Mesenchymal stem cell (in vitro differentiated cells and primary cell): ENCODE results near the gene TNFRSF6B.

Source experiments
- DNase-seq: peaks from one replicate; pipeline ENCODE4 v3.0.0-alpha.2; 2013
- H2AFZ ChIP-seq: one replicate; pipeline ENCODE4 v1.6.1; 2013; ENCODE audit warnings: low read depth, mild to moderate bottlenecking, control low read depth, inconsistent platforms, low read length, moderate library complexity
- H2AK5ac ChIP-seq: 2 replicates; pipeline ENCODE4 v1.6.1; 2013; ENCODE audit warnings: low read length, moderate library complexity, mild to moderate bottlenecking, inconsistent platforms; ENCODE audit not compliant: severe bottlenecking
- H2BK120ac ChIP-seq: one replicate; pipeline ENCODE4 v1.6.1; 2013; ENCODE audit warnings: low read depth, mild to moderate bottlenecking, inconsistent platforms, low read length, moderate library complexity
- H2BK12ac ChIP-seq, 2 experiments: one replicate each; pipeline ENCODE4 v1.6.1; 2013; ENCODE audit warnings: inconsistent platforms in 2 of 2, low read length in 2 of 2, mild to moderate bottlenecking in 2 of 2, moderate library complexity in 2 of 2, control low read depth in 1 of 2
- H2BK15ac ChIP-seq: one replicate; pipeline ENCODE4 v1.6.1; 2013; ENCODE audit warnings: mild to moderate bottlenecking, low read depth, inconsistent platforms; ENCODE audit not compliant: poor library complexity, severe bottlenecking
- H2BK5ac ChIP-seq: 2 replicates; pipeline ENCODE4 v1.6.1; 2013; ENCODE audit warnings: low read depth, mild to moderate bottlenecking, low read length, control low read depth, inconsistent platforms; ENCODE audit not compliant: poor library complexity, severe bottlenecking
- H3K14ac ChIP-seq, 2 experiments: one replicate each; pipeline ENCODE4 v1.6.1; 2013; ENCODE audit warnings: inconsistent platforms in 2 of 2, low read length in 2 of 2, control low read depth in 1 of 2, mild to moderate bottlenecking in 1 of 2, moderate library complexity in 1 of 2
- H3K18ac ChIP-seq, 2 experiments: one replicate each; pipeline ENCODE4 v1.6.1; 2013; ENCODE audit warnings: inconsistent platforms in 2 of 2, low read length in 2 of 2, control low read depth in 1 of 2, low read depth in 1 of 2, mild to moderate bottlenecking in 1 of 2
- H3K23ac ChIP-seq, 2 experiments: one replicate each; pipeline ENCODE4 v1.6.1; 2013; ENCODE audit warnings: inconsistent platforms in 2 of 2, low read length in 2 of 2, mild to moderate bottlenecking in 2 of 2, moderate library complexity in 2 of 2, control low read depth in 1 of 2
- H3K27ac ChIP-seq: 2 replicates; pipeline ENCODE4 v1.5.1; 2013; ENCODE audit warnings: mild to moderate bottlenecking, moderate library complexity, low read length, control low read depth, inconsistent platforms; ENCODE audit not compliant: poor library complexity, severe bottlenecking
- H3K27me3 ChIP-seq, 2 experiments: 2 replicates each; pipeline versions ENCODE4 v1.6.1 to v1.7.0; 2013; ENCODE audit warnings: low read length in 2 of 2, mild to moderate bottlenecking in 2 of 2, moderate library complexity in 2 of 2, control low read depth in 1 of 2, inconsistent platforms in 1 of 2; ENCODE audit not compliant: control insufficient read depth in 1 of 2, insufficient read depth in 1 of 2
- H3K36me3 ChIP-seq, 2 experiments: 2 replicates each; pipeline versions ENCODE4 v1.6.1 to v1.7.0; 2013; ENCODE audit warnings: low read length in 2 of 2, control low read depth in 1 of 2, inconsistent platforms in 1 of 2, low read depth in 1 of 2, mild to moderate bottlenecking in 1 of 2; ENCODE audit not compliant: insufficient read depth in 2 of 2, control insufficient read depth in 1 of 2
- H3K4ac ChIP-seq, 2 experiments: one replicate each; pipeline ENCODE4 v1.6.1; 2013; ENCODE audit warnings: inconsistent platforms in 2 of 2, low read length in 2 of 2, mild to moderate bottlenecking in 2 of 2, moderate library complexity in 2 of 2, control low read depth in 1 of 2, low read depth in 1 of 2
- H3K4me1 ChIP-seq: 2 replicates; pipeline ENCODE4 v1.6.1; 2013; ENCODE audit warnings: low read depth, low read length, control low read depth; ENCODE audit not compliant: control insufficient read depth, insufficient read depth
- H3K4me2 ChIP-seq: 2 replicates; pipeline ENCODE4 v1.6.1; 2013; ENCODE audit warnings: low read length, mild to moderate bottlenecking, inconsistent platforms; ENCODE audit not compliant: poor library complexity, severe bottlenecking
- H3K4me3 ChIP-seq, 2 experiments: 2 replicates each; pipeline versions ENCODE4 v1.5.1 to v1.7.0; 2013; ENCODE audit warnings: low read length in 2 of 2, mild to moderate bottlenecking in 2 of 2, control low read depth in 1 of 2, low read depth in 1 of 2; ENCODE audit not compliant: insufficient read depth in 1 of 2
- H3K79me1 ChIP-seq: replicated peaks from 2 replicates; pipeline ENCODE4 v1.6.1; 2013; ENCODE audit warnings: mild to moderate bottlenecking, control low read depth, low read length, inconsistent platforms; ENCODE audit not compliant: poor library complexity, severe bottlenecking
- H3K9ac ChIP-seq: 2 replicates; pipeline ENCODE4 v1.7.0; 2013; ENCODE audit warnings: mild to moderate bottlenecking, low read length, moderate library complexity
- H3K9me3 ChIP-seq: 2 replicates; pipeline ENCODE4 v1.7.0; 2013; ENCODE audit warnings: mild to moderate bottlenecking, low read length; ENCODE audit not compliant: control insufficient read depth
- H4K8ac ChIP-seq: one replicate; pipeline ENCODE4 v1.6.1; 2013; ENCODE audit warnings: inconsistent platforms, mild to moderate bottlenecking, low read length, moderate library complexity
- H4K91ac ChIP-seq: one replicate; pipeline ENCODE4 v1.6.1; 2013; ENCODE audit warnings: mild to moderate bottlenecking, low read length, inconsistent platforms
- WGBS: methylation state at CpG from one replicate; pipeline ENCODE4 v1.1.7; 2013; ENCODE audit warnings: mixed read lengths; 5-methylcytosine and 5-hydroxymethylcytosine counted together

The TNFRSF6B gene

GRCh38 chr20:63691711-63692435 is 4.6 kb upstream of the TNFRSF6B start:
- H3K4me1 ChIP-seq: peaks cover 42% of the 10 kb centered on the region
- WGBS: 95% methylated on average over 17 of the region's 21 CpGs
- no peak overlapping the region for H3K23ac ChIP-seq
- DNase-seq: no peak
- no peak overlapping the region for H2BK15ac ChIP-seq
- H2BK5ac ChIP-seq: no peak overlapping the region
- H4K91ac ChIP-seq: peak overlapping the region; percentile 16
- H3K36me3 ChIP-seq: peaks cover 4 to 63% of the 10 kb centered on the region in 2 experiments
- no peak overlapping the region for H3K4me2 ChIP-seq
- no peaks in the 10 kb centered on the region for H3K9me3 ChIP-seq
- no peak overlapping the region for H4K8ac ChIP-seq
- H3K14ac ChIP-seq: no peak overlapping the region
- H3K27ac ChIP-seq: no peak overlapping the region
- H2AK5ac ChIP-seq: no peak overlapping the region
- no peak overlapping the region for H2BK12ac ChIP-seq
- no peak overlapping the region for H2AFZ ChIP-seq
- H3K18ac ChIP-seq: no peak overlapping the region
- H2BK120ac ChIP-seq: no peak overlapping the region
- H3K9ac ChIP-seq: no peak overlapping the region
- H3K27me3 ChIP-seq: no peaks in the 10 kb centered on the region
- H3K4me3 ChIP-seq: no peak overlapping the region
- H3K79me1 ChIP-seq: peaks cover 8% of the 10 kb centered on the region
- H3K4ac ChIP-seq: no peak overlapping the region

GRCh38 chr20:63692436-63693082 is 3.9 kb upstream of the TNFRSF6B start:
- Histone ChIP-seq H4K91ac (peak overlapping the region; percentile 22), H2BK15ac (peak overlapping the region; percentile 45), H3K18ac (no peak overlapping the region), H2BK120ac (no peak overlapping the region), H3K4me3 (no peak overlapping the region), H2BK5ac (no peak overlapping the region), H3K4ac (no peak overlapping the region), H3K14ac (no peak overlapping the region), H2AFZ (no peak overlapping the region), H4K8ac (no peak overlapping the region), H3K27me3 (no peaks in the 10 kb centered on the region), H3K23ac (no peak overlapping the region), H3K36me3 (peaks cover 4 to 69% of the 10 kb centered on the region in 2 experiments), H3K4me2 (no peak overlapping the region), H3K79me1 (peaks cover 12% of the 10 kb centered on the region), H3K9ac (no peak overlapping the region), H3K4me1 (peaks cover 42% of the 10 kb centered on the region), H2AK5ac (no peak overlapping the region), H3K9me3 (no peaks in the 10 kb centered on the region), H3K27ac (no peak overlapping the region), H2BK12ac (peak overlapping the region in 1 of 2 experiments; percentile 3)
- DNase-seq: no peak
- 89% methylated on average over 19 of the region's 20 CpGs for WGBS

- Histone ChIP-seq H3K27ac (no peak overlapping the region), H2BK120ac (no peak overlapping the region), H2BK15ac (peak overlapping the region; percentile 8), H4K8ac (no peak overlapping the region), H3K36me3 (peaks cover 4 to 67% of the 10 kb centered on the region in 2 experiments), H2AFZ (no peak overlapping the region), H3K4me3 (no peak overlapping the region), H2BK12ac (no peak overlapping the region), H3K4me2 (no peak overlapping the region), H3K79me1 (peaks cover 12% of the 10 kb centered on the region), H3K27me3 (no peaks in the 10 kb centered on the region), H3K14ac (no peak overlapping the region), H3K4me1 (peaks cover 44% of the 10 kb centered on the region), H2BK5ac (no peak overlapping the region), H3K4ac (no peak overlapping the region), H3K9ac (no peak overlapping the region), H4K91ac (no peak overlapping the region), H3K18ac (no peak overlapping the region), H2AK5ac (no peak overlapping the region), H3K9me3 (no peaks in the 10 kb centered on the region), H3K23ac (no peak overlapping the region)
- 91% methylated on average over 7 of the region's 10 CpGs for WGBS
- no peak for DNase-seq
Measured at GRCh38 chr20:63693083-63693732, 3.2 kb upstream of the TNFRSF6B start.
